ENCODE measurements around the gene ODAPH. TPM values are rescaled to one million over a fixed set of nuclear protein-coding genes. Genes with fewer than 3 reads are reported as not detected.

The ODAPH gene
- total and polyA plus RNA-seq, 12 donors: 0.06 to 0.37 TPM; not detected in 10

GRCh38 chr4:75513526-75514130 is 42.2 kb upstream of the ODAPH start:
- H3K9me3 ChIP-seq: no peaks in the 10 kb centered on the region
- whole genome bisulfite sequencing, 2 donors: 0 to 1% methylated on average over 12 of the region's 12 CpGs
- peak in 5 of 8 donors; percentile 1 to 18 (median 6) for ATAC-seq
- H3K27me3 ChIP-seq: no peaks in the 10 kb centered on the region
- peaks cover 0 to 34% (median 12%) of the 10 kb centered on the region in 9 donors for H3K36me3 ChIP-seq
- intact Hi-C loops (cut with DNase I): loop anchor here in 2 of 10 donors (10.0 kb wide), 2 partner anchors 211 to 579 kb away; partner anchors contain the start of genes PARM1 (in 1 of the 2) and USO1 (in 1 of the 2)
- H3K4me3 ChIP-seq: peak overlapping the region; percentile 64 to 77 (median 72)
- H3K4me1 ChIP-seq: peaks cover 0 to 67% (median 56%) of the 10 kb centered on the region in 9 donors
- no peak for TF ChIP-seq CTCF (IDR thresholded peaks at IDR 0.05)
- no peak for DNase-seq
- H3K27ac ChIP-seq: peak overlapping the region; percentile 80 to 97 (median 94)

GRCh38 chr4:75514131-75514948 is 41.5 kb upstream of the ODAPH start, which contains the start of the genes RCHY1 and THAP6:
Gene RCHY1, minus strand, starts transcription at chr4:75514403. Its CDS starts 117 bp downstream, at chr4:75514286.
Gene THAP6, plus strand, starts transcription at chr4:75514473. Its CDS starts 980 bp downstream, at chr4:75515453.
- no peaks in the 10 kb centered on the region for H3K27me3 ChIP-seq
- H3K27ac ChIP-seq: peak within 1 kb of the TSS; percentile 80 to 97 (median 94)
- H3K4me3 ChIP-seq: peak within 1 kb of the TSS; percentile 64 to 77 (median 72)
- H3K4me1 ChIP-seq: peaks cover 0 to 60% (median 52%) of the 10 kb centered on the region in 9 donors
- peak; percentile 98 to 99 (median 98) for ATAC-seq
- H3K9me3 ChIP-seq: no peaks in the 10 kb centered on the region
- H3K36me3 ChIP-seq: peaks cover 0 to 33% (median 12%) of the 10 kb centered on the region in 9 donors
- 0 to 1% methylated on average over 61 of the region's 61 CpGs for WGBS, 2 donors
- TF ChIP-seq CTCF (IDR thresholded peaks at IDR 0.05): peak in 2 of 9 donors; percentile 1 to 36
- DNase-seq: peak; percentile 94 to 97
- intact Hi-C loops (cut with DNase I): loop anchor here in 2 of 10 donors (10.0 kb wide), 2 partner anchors 210 to 580 kb away; partner anchors contain the start of genes PARM1 (in 1 of the 2) and USO1 (in 1 of the 2)

DNA sequence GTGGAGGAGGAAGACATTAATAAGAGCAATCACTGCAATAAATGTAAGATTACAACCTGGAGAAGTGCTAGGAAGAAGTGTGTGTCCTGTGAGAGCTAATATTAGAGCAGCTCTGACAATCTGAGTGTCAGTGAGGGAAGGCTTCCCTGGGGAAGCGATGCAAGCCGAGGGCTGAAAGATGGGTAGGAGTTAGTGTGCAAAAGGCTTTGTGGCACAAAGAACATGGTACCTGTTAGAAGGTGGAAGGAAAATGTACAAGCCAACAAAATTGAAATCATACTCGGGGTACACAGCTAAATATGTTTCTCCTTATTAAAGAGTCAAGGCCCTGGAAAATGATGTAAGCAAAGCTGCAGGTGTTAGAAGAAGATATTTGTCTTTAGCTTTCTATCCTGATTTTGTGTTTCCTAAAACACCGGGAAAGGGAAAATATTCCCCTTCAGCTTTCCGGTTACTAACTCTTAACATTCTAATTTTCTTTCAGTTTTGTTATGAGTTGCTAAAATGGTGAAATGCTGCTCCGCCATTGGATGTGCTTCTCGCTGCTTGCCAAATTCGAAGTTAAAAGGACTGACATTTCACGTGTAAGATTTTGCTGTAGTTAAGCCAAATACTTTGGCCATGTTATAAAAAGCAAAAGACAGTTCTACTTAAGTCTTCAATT is 40.8 kb upstream of the ODAPH start:
- peak in 2 of 8 donors; percentile 11 to 23 for ATAC-seq
- intact Hi-C loops (cut with DNase I): loop anchor here in 2 of 10 donors (10.0 kb wide), 2 partner anchors 210 to 580 kb away; partner anchors contain the start of genes PARM1 (in 1 of the 2) and USO1 (in 1 of the 2)
- Histone ChIP-seq H3K9me3 (no peaks in the 10 kb centered on the region), H3K27ac (peak overlapping the region; percentile 80 to 97 (median 94)), H3K4me3 (peak overlapping the region; percentile 64 to 77 (median 72)), H3K4me1 (peaks cover 0 to 53% (median 47%) of the 10 kb centered on the region in 9 donors), H3K27me3 (no peaks in the 10 kb centered on the region), H3K36me3 (peaks cover 0 to 33% (median 12%) of the 10 kb centered on the region in 9 donors)
- no peak for DNase-seq
- TF ChIP-seq CTCF (IDR thresholded peaks at IDR 0.05): no peak
- 53 to 54% methylated on average over 9 of the region's 9 CpGs for WGBS, 2 donors

All from heart right ventricle (tissue), 16 donors.